ENCODE data around the gene ZNF655. TPM values are rescaled to one million over a fixed set of nuclear protein-coding genes. Genes with fewer than 3 reads are reported as not detected.
A peak's percentile ranks its signal among the peaks of the same experiment; 100 is the strongest.

Gene ZNF655
- total RNA-seq, 1 experiment from 2014 or later = 59.3 TPM

- H3K9me3 ChIP-seq (ENCODE audit: low read depth, low read length, poor library complexity, severe bottlenecking) = no peaks in the 10 kb centered on the region
- BruUV-seq (replicated peaks) = no TSS peak
- peaks cover 9% of the 10 kb centered on the region for H3K36me3 ChIP-seq (ENCODE audit: insufficient read depth, low read length, poor library complexity, severe bottlenecking)
- POLR2A ChIA-PET (ENCODE audit: low non-redundant PET) = no interaction called here
- DNase-seq (ENCODE audit: low spot score) = no peak
- intact Hi-C loops (cut with micrococcal nuclease; ENCODE audit: unreplicated experiment) = no loop called here
- no peak overlapping the region for H3K27ac ChIP-seq (ENCODE audit: low read depth, low read length, poor library complexity, severe bottlenecking)
- no peak overlapping the region for H3K4me3 ChIP-seq (ENCODE audit: low read depth, low read length, poor library complexity, severe bottlenecking)
- CTCF ChIA-PET = no interaction called here
- TF ChIP-seq EZH2 (IDR thresholded peaks at IDR 0.05; ENCODE audit: borderline replicate concordance, low read depth, low read length, poor library complexity, severe bottlenecking) = no peak
- TF ChIP-seq CTCF (conservative IDR thresholded peaks at IDR 0.05; ENCODE audit: low read depth, low read length) = no peak
- no peaks in the 10 kb centered on the region for H3K27me3 ChIP-seq (replicated peaks; ENCODE audit: insufficient read depth, low read depth, low read length, poor library complexity)
- peaks cover 3% of the 10 kb centered on the region for H3K4me1 ChIP-seq (ENCODE audit: insufficient read depth, low read length, poor library complexity, severe bottlenecking)
Measured at GRCh38 chr7:99554939-99555338, 3.5 kb upstream of the ZNF655 start.

- POLR2A ChIA-PET (ENCODE audit: low non-redundant PET) = no interaction called here
- peak overlapping the region; percentile 97 for H3K27ac ChIP-seq (ENCODE audit: low read depth, low read length, poor library complexity, severe bottlenecking)
- intact Hi-C loops (cut with micrococcal nuclease; ENCODE audit: unreplicated experiment) = no loop called here
- H3K27me3 ChIP-seq (replicated peaks; ENCODE audit: insufficient read depth, low read depth, low read length, poor library complexity) = no peaks in the 10 kb centered on the region
- TF ChIP-seq EZH2 (IDR thresholded peaks at IDR 0.05; ENCODE audit: borderline replicate concordance, low read depth, low read length, poor library complexity, severe bottlenecking) = no peak
- H3K9me3 ChIP-seq (ENCODE audit: low read depth, low read length, poor library complexity, severe bottlenecking) = no peaks in the 10 kb centered on the region
- BruUV-seq (replicated peaks) = no TSS peak
- H3K36me3 ChIP-seq (ENCODE audit: insufficient read depth, low read length, poor library complexity, severe bottlenecking) = peaks cover 28% of the 10 kb centered on the region
- DNase-seq (ENCODE audit: low spot score) = no peak
- CTCF ChIA-PET = no interaction called here
- peak overlapping the region; percentile 98 for H3K4me3 ChIP-seq (ENCODE audit: low read depth, low read length, poor library complexity, severe bottlenecking)
- H3K4me1 ChIP-seq (ENCODE audit: insufficient read depth, low read length, poor library complexity, severe bottlenecking) = peaks cover 3% of the 10 kb centered on the region
Measured at GRCh38 chr7:99557196-99557607, 1.2 kb upstream of the ZNF655 start.

- H3K27ac ChIP-seq (ENCODE audit: low read depth, low read length, poor library complexity, severe bottlenecking) = peak overlapping the region; percentile 97
- DNase-seq (ENCODE audit: low spot score) = no peak
- TF ChIP-seq CTCF (conservative IDR thresholded peaks at IDR 0.05; ENCODE audit: low read depth, low read length) (no peak), EZH2 (IDR thresholded peaks at IDR 0.05; ENCODE audit: borderline replicate concordance, low read depth, low read length, poor library complexity, severe bottlenecking) (no peak)
- intact Hi-C loops (cut with micrococcal nuclease; ENCODE audit: unreplicated experiment) = no loop called here
- H3K27me3 ChIP-seq (replicated peaks; ENCODE audit: insufficient read depth, low read depth, low read length, poor library complexity) = no peaks in the 10 kb centered on the region
- H3K9me3 ChIP-seq (ENCODE audit: low read depth, low read length, poor library complexity, severe bottlenecking) = no peaks in the 10 kb centered on the region
- BruUV-seq (replicated peaks) = no TSS peak
- peaks cover 3% of the 10 kb centered on the region for H3K4me1 ChIP-seq (ENCODE audit: insufficient read depth, low read length, poor library complexity, severe bottlenecking)
- peaks cover 35% of the 10 kb centered on the region for H3K36me3 ChIP-seq (ENCODE audit: insufficient read depth, low read length, poor library complexity, severe bottlenecking)
- peak overlapping the region; percentile 98 for H3K4me3 ChIP-seq (ENCODE audit: low read depth, low read length, poor library complexity, severe bottlenecking)
- POLR2A ChIA-PET (ENCODE audit: low non-redundant PET) = interaction anchor here (0.6 kb wide), 1 partner anchor 149 kb away, joined by 3 read pairs; the partner anchor contains the start of gene BUD31
- CTCF ChIA-PET = interaction anchor here (0.6 kb wide), 1 partner anchor 30 kb away, joined by 14 read pairs; no protein-coding TSS in a partner anchor
Measured at GRCh38 chr7:99557940-99558305, 519 bp upstream of the ZNF655 start.

All from A673 (cell line).